Nephron progenitor cell (in vitro differentiated cells): ENCODE data around the gene CC2D2A.
A peak's percentile ranks its signal among the peaks of the same experiment; 100 is the strongest.

Experiments used
- DNase-seq: peaks from one replicate; pipeline ENCODE4 v3.0.0; 2021
- H3K27ac Mint-ChIP-seq: 2 replicates; pipeline ENCODE4 v1.8.0; 2021; ENCODE audit warnings: mild to moderate bottlenecking, moderate library complexity, mixed read lengths
- H3K27me3 Mint-ChIP-seq: 2 replicates; pipeline ENCODE4 v1.8.0; 2021; ENCODE audit warnings: mild to moderate bottlenecking, low read depth, mixed read lengths; ENCODE audit not compliant: poor library complexity
- H3K36me3 Mint-ChIP-seq: 2 replicates; pipeline ENCODE4 v1.8.0; 2021; ENCODE audit warnings: low read depth, mixed read lengths
- H3K4me1 Mint-ChIP-seq: 2 replicates; pipeline ENCODE4 v1.8.0; 2021; ENCODE audit warnings: mixed read lengths
- H3K4me3 Mint-ChIP-seq: 2 replicates; pipeline ENCODE4 v1.8.0; 2021; ENCODE audit warnings: mild to moderate bottlenecking, moderate library complexity, mixed read lengths
- H3K9me3 Mint-ChIP-seq: 2 replicates; pipeline ENCODE4 v1.8.0; 2021; ENCODE audit warnings: mild to moderate bottlenecking, moderate library complexity, mixed read lengths
- CTCF ChIP-seq: fragments of 200-600 bp; sonication (generic); IDR thresholded peaks from 2 replicates; pipeline ENCODE4 v1.5.0; 2021; ENCODE audit warnings: antibody characterized with exemption

The CC2D2A gene

GRCh38 chr4:15482842-15483241 is 13.2 kb downstream of the CC2D2A start:
- no peak overlapping the region for H3K4me3 Mint-ChIP-seq
- peaks cover 72% of the 10 kb centered on the region for H3K36me3 Mint-ChIP-seq
- TF ChIP-seq CTCF: no peak
- peaks cover 36% of the 10 kb centered on the region for H3K9me3 Mint-ChIP-seq
- DNase-seq: no peak
- H3K27ac Mint-ChIP-seq: peak overlapping the region; percentile 50
- no peaks in the 10 kb centered on the region for H3K27me3 Mint-ChIP-seq
- H3K4me1 Mint-ChIP-seq: peaks cover 36% of the 10 kb centered on the region

- Mint-ChIP-seq H3K4me3 (no peak overlapping the region), H3K27ac (no peak overlapping the region)
These were observed 18.5 kb downstream of the CC2D2A start for GRCh38 chr4:15488136-15488535.

GRCh38 chr4:15488658-15489470 is 19.2 kb downstream of the CC2D2A start:
- DNase-seq: no peak
- Mint-ChIP-seq H3K4me1 (peaks cover 3% of the 10 kb centered on the region), H3K27me3 (peaks cover 4% of the 10 kb centered on the region), H3K27ac (no peak overlapping the region), H3K9me3 (peaks cover 65% of the 10 kb centered on the region), H3K36me3 (peaks cover 94% of the 10 kb centered on the region), H3K4me3 (no peak overlapping the region)
- TF ChIP-seq CTCF: no peak

More at GRCh38 chr4:15488136-15488535, 18.5 kb downstream of the CC2D2A start:
- Mint-ChIP-seq H3K36me3 (peaks cover 96% of the 10 kb centered on the region), H3K9me3 (peaks cover 65% of the 10 kb centered on the region), H3K27me3 (peaks cover 4% of the 10 kb centered on the region), H3K4me1 (peaks cover 6% of the 10 kb centered on the region)
- TF ChIP-seq CTCF: no peak
- DNase-seq: no peak

GRCh38 chr4:15489551-15489950 is 19.9 kb downstream of the CC2D2A start:
- no peak for TF ChIP-seq CTCF
- no peak overlapping the region for H3K4me3 Mint-ChIP-seq
- H3K9me3 Mint-ChIP-seq: peaks cover 59% of the 10 kb centered on the region
- peaks cover 4% of the 10 kb centered on the region for H3K27me3 Mint-ChIP-seq
- no peaks in the 10 kb centered on the region for H3K4me1 Mint-ChIP-seq
- H3K36me3 Mint-ChIP-seq: peaks cover 87% of the 10 kb centered on the region
- no peak overlapping the region for H3K27ac Mint-ChIP-seq
- no peak for DNase-seq

- H3K27ac Mint-ChIP-seq: no peak overlapping the region
- DNase-seq: no peak
- peaks cover 46% of the 10 kb centered on the region for H3K9me3 Mint-ChIP-seq
- no peak overlapping the region for H3K4me3 Mint-ChIP-seq
- no peak for TF ChIP-seq CTCF
- H3K36me3 Mint-ChIP-seq: peaks cover 79% of the 10 kb centered on the region
- H3K27me3 Mint-ChIP-seq: peaks cover 4% of the 10 kb centered on the region
- H3K4me1 Mint-ChIP-seq: no peaks in the 10 kb centered on the region
These were observed 23.7 kb downstream of the CC2D2A start for GRCh38 chr4:15493411-15493810.

GRCh38 chr4:15495621-15496020 is 25.9 kb downstream of the CC2D2A start:
- Mint-ChIP-seq H3K9me3 (peaks cover 30% of the 10 kb centered on the region), H3K27ac (no peak overlapping the region)
- TF ChIP-seq CTCF: no peak

More at GRCh38 chr4:15495621-15496020, 25.9 kb downstream of the CC2D2A start:
- Mint-ChIP-seq H3K4me1 (peaks cover 1% of the 10 kb centered on the region), H3K36me3 (peaks cover 57% of the 10 kb centered on the region), H3K4me3 (no peak overlapping the region), H3K27me3 (no peaks in the 10 kb centered on the region)
- no peak for DNase-seq
